Measurements from ENCODE around the gene SFMBT2. TPM values are rescaled to one million over a fixed set of nuclear protein-coding genes. Genes with fewer than 3 reads are reported as not detected.

SFMBT2 gene
- polyA plus RNA-seq (2011; rRNA removed) (10.2 and 10.3 TPM in 2 replicates), polyA plus RNA-seq (2017; fragmentation: RNase III; extraction: RNeasy Plus Mini Kit Qiagen cat#74134 plus additional on column Dnase treatment) (8.8 to 10.2 TPM (median 9.6 TPM) in 3 replicates), polyA minus RNA-seq (2011; rRNA and poly(A)+ RNA removed) (15.2 and 17.6 TPM in 2 replicates)
- polyA plus RNA-seq (2012; cell fraction: cytosol; rRNA removed): 4.6 and 5.9 TPM in 2 replicates
- polyA plus RNA-seq (2012; cell fraction: nucleus; rRNA removed): 12.6 and 21.2 TPM in 2 replicates

DNA sequence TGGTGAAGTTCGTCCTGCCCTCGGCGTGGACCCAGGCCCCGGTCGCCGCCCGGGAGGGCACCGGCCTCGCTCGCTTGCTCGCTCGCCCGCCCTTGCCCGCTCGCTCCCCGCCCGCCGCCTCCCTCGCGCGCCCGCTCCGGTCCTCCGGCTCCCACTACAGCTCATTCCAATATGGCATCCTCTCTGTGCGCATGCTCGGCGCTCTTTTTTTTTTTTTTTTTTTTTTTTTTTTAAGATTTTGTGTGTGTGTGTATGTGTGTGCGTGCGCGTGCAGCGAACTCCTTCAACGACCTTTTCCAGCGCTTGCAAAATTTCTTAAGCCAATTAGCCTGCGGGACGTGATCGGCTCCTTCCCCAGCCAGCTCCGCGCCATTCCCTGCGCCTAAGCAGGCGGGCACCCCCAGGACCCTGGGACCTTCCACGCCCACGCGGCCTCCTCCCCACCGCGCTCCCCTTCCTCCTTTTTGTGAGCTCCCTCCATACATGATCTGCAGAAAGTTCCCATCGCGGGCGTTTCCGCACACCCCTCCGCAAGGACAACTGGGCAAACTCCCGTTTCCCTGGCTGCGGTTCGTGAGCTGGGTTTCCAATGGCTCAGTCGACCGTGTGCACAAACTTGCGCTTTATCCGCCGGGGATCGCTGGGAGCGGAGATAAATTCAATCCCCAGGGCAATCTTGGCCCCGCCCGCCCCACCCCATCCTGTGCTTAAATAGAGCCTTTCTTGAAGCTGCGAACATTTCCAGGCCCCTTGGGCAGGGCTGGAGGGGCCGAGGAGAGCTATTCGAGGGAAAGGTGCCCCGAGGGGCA, at the start of gene SFMBT2:
Gene SFMBT2, minus strand, starts transcription at position 173 of the 809 bp plus-strand sequence. CDS start 29,136 bp downstream, outside the sequence.
- ChIA-PET POLR2A (interaction anchor here (0.6 to 1.0 kb wide), 12 partner anchors 12 to 1208 kb away, joined by 3 to 12 read pairs (median 4); partner anchors contain the start of gene PFKFB3), CTCF (interaction anchor here (0.6 to 5.8 kb wide), 19 partner anchors 8 to 743 kb away, joined by 3 to 31 read pairs (median 4); no protein-coding TSS in a partner anchor)
- Histone ChIP-seq H3K9me3 (no peaks in the 10 kb centered on the region), H3K4me3 (peak within 1 kb of the TSS; percentile 76), H3K4me1 (peaks cover 23% of the 10 kb centered on the region), H3K4me2 (peak within 1 kb of the TSS; percentile 91), H3K27ac (peak within 1 kb of the TSS; percentile 86 to 96)
- TF ChIP-seq E2F6 (IDR thresholded peaks at IDR 0.05; ENCODE audit: borderline replicate concordance, low read depth): peak; percentile 47; the same call in 1 of the 2 replicates
- peak in 1 of 2 experiments; percentile 23; a peak in 1 of 5 replicates for TF ChIP-seq JUN (IDR thresholded peaks at IDR 0.05)
- peak; percentile 64 for TF ChIP-seq MAX (IDR thresholded peaks at IDR 0.05)
- TF ChIP-seq CBX2 (IDR thresholded peaks at IDR 0.05; ENCODE audit: borderline replicate concordance, low read depth): no peak
- peak; percentile 25; the same call in 1 of the 2 replicates for TF ChIP-seq POLR2A (IDR thresholded peaks at IDR 0.05; ENCODE audit: low read length)
- 0 out of 2 replicates have a peak, but pooled peaks have one; percentile 52 for TF ChIP-seq HDAC2 (IDR thresholded peaks at IDR 0.05)
- DNase-seq (ENCODE audit: low read depth in 1 of 2, low spot score in 1 of 2) (peak; percentile 75), ATAC-seq (peak; percentile 67 to 73), FAIRE-seq (no peak)
- 2% methylated on average over 62 of the region's 66 CpGs for WGBS (ENCODE audit: missing lambda C conversion rate)

DNA sequence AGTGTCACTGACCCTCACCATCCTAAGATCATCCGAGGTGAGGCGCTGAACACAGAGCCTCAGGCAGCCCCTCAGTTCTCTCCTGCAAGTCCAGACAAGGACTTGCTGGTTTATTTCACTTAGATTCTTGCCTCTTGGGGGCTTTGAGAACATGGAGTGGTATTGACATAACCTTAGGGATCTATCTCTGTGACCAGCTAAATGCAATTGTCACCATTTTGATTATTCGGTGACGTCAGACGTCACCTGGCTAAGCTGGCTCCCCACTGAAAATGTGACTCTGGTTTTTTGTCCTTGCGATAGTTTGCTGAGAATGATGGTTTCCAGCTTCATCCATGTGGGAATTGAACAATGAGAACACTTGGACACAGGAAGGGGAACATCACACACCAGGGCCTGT, 49.2 kb upstream of the SFMBT2 start:
- Histone ChIP-seq H3K9me3 (no peaks in the 10 kb centered on the region), H3K4me3 (no peak overlapping the region), H3K27ac (no peak overlapping the region), H3K4me1 (no peaks in the 10 kb centered on the region), H3K4me2 (no peak overlapping the region)
- TF ChIP-seq PHF8 (IDR thresholded peaks at IDR 0.05; ENCODE audit: borderline replicate concordance, low read depth): no peak
- ATAC-seq (no peak), FAIRE-seq (no peak), DNase-seq (ENCODE audit: low read depth in 1 of 2, low spot score in 1 of 2) (no peak)
- ChIA-PET POLR2A (no interaction called here), CTCF (no interaction called here)
- 84% methylated on average over 6 of the region's 6 CpGs for WGBS (ENCODE audit: missing lambda C conversion rate)

DNA sequence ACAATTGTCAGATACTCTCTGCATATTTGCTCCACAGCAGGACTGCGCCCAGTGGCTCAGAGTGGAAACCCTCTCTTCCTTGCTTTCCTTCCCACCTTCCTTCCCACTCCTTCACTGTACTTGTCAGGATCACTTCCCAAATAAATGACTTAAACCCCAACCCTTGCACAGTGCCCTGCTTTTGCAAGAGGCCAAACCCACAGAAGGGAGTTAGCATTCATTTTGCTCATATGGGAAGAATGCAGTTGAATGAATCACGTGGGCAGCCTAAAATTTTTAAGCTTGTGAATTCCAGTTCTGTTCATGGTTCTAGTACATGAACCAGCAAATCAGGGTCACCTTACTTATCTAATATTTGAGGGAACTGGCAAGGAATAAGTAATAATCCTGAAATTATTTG, 47.7 kb upstream of the SFMBT2 start:
- DNase-seq (ENCODE audit: low read depth in 1 of 2, low spot score in 1 of 2): no peak
- TF ChIP-seq JUN (IDR thresholded peaks at IDR 0.05): no peak
- ChIA-PET CTCF (interaction anchor here (0.6 kb wide), 1 partner anchor 15 kb away, joined by 3 read pairs; no protein-coding TSS in a partner anchor), POLR2A (no interaction called here)
- H3K4me2 ChIP-seq: no peak overlapping the region
- H3K4me1 ChIP-seq: no peaks in the 10 kb centered on the region
- no peak for ATAC-seq
- no peak overlapping the region for H3K4me3 ChIP-seq
- no peak overlapping the region for H3K27ac ChIP-seq
- WGBS (ENCODE audit: missing lambda C conversion rate): 43% methylated on average over 2 of the region's 2 CpGs
- no peaks in the 10 kb centered on the region for H3K9me3 ChIP-seq
- FAIRE-seq: no peak

DNA sequence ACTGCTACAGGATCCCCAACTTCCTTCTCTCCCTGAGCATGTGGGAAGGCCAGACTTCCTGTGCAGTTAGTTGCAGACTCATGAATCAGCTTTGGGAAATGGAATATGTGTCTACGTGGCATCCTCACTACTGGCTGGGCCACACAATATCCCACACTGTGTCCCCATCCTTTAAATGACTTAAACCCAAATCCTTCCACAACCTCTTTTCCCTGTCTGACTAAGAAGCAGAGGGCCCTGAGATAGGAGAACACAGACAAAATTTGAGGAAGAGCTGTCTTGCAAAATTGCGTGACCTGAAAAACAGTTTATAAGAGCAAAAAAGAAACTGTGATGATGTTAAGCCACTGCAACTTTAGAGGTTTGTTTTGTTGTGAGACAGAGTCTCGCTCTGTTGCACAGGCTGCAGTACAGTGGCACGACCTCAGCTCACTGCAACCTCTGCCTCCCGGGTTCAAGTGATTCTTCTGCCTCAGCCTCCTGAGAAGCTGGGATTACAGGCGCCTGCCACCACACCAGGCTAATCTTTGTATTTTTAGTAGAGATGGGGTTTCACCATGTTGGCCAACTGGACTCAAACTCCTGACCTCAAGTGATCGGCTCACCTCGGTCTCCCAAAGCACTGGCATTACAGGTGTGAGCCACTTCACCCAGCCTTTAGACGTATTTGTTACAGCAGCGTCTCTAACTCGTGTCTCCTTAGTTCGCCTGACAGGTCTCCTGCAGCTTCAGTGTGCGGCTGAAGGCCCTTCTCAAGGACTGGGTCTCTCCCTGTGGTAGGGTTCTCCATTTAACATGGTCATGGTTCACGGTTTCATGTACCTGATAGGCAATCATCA, 46.9 kb upstream of the SFMBT2 start:
- ATAC-seq (no peak), FAIRE-seq (no peak), DNase-seq (ENCODE audit: low read depth in 1 of 2, low spot score in 1 of 2) (no peak)
- no peak overlapping the region for H3K4me3 ChIP-seq
- ChIA-PET CTCF (interaction anchor here (0.5 to 0.6 kb wide), 2 partner anchors 565 to 1093 kb away, joined by 3 read pairs; no protein-coding TSS in a partner anchor), POLR2A (no interaction called here)
- H3K27ac ChIP-seq: no peak overlapping the region
- no peaks in the 10 kb centered on the region for H3K9me3 ChIP-seq
- no peak for TF ChIP-seq SMC3 (IDR thresholded peaks at IDR 0.05)
- TF ChIP-seq EP300 (IDR thresholded peaks at IDR 0.05): no peak
- no peak for TF ChIP-seq BHLHE40 (IDR thresholded peaks at IDR 0.05; ENCODE audit: low read depth, low read length)
- TF ChIP-seq ZFP36 (IDR thresholded peaks at IDR 0.05; ENCODE audit: borderline replicate concordance, partially characterized antibody): no peak
- no peak for TF ChIP-seq JUNB (IDR thresholded peaks at IDR 0.05)
- TF ChIP-seq CBX2 (IDR thresholded peaks at IDR 0.05; ENCODE audit: borderline replicate concordance, low read depth): no peak
- no peak for TF ChIP-seq EHF (CRISPR knock-in tag; IDR thresholded peaks at IDR 0.05)
- H3K4me1 ChIP-seq: no peaks in the 10 kb centered on the region
- no peak overlapping the region for H3K4me2 ChIP-seq
- WGBS (ENCODE audit: missing lambda C conversion rate): 63% methylated on average over 14 of the region's 14 CpGs
